H1 (cell line): Measurements from ENCODE around the gene SEZ6.

Experiments
- CEBPB ChIP-seq: IDR thresholded peaks from 2 replicates; pipeline ENCODE4 v1.6.1; 2012; ENCODE audit warnings: low read depth, low read length
- TF ChIP-seq, protein P1 (sequence below): IDR thresholded peaks from 2 replicates; pipeline ENCODE4 v1.6.1; 2012; ENCODE audit warnings: inconsistent platforms

DNA sequence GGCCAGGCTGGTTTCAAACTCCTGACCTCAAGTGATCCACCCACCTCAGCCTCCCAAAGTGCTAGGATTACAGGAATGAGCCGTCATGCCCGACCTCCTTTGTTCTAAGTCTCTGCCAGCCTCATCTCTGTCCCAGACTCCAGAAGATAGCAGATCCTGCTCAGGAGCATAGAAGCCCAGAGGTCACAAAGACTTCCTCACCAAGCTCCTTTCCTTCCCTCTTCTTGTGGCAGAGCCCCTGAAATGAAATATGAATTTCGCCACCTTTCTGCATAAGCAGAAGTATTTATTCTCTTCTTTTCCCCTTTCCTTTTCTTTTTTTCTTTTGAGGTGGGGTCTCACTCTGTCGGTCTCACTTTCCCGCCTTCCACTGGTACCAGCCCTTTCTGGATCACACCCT, 25.7 kb upstream of the SEZ6 start:
- TF ChIP-seq CEBPB, result no peak
- TF ChIP-seq, protein P1, sequence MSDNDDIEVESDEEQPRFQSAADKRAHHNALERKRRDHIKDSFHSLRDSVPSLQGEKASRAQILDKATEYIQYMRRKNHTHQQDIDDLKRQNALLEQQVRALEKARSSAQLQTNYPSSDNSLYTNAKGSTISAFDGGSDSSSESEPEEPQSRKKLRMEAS, result no peak
